ENCODE data around the gene ARHGEF16. TPM values are rescaled to one million over a fixed set of nuclear protein-coding genes. Genes with fewer than 3 reads are reported as not detected.

Gene ARHGEF16
- total RNA-seq, 2 experiments from 2014 or later = 0.11 to 0.22 TPM

DNA sequence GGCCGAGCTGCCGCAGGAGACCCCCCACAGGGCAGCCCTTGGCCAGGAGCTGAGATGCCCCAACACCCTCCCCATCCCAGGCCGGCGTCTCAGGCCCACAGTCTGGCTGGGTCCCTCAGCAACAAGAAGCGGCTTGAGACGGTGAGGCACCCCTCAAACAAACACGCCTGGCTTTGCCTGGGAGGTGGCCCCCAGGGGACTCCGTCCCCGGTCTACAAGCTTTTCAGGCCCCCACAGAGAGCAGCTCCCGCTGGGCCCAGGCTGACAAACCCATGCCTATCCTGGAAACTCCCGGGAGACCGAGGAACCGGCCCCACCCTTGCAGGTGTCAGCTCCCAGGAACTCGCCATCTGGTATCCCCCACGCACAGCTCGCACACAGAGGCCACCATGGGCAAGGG is 67.0 kb downstream of the ARHGEF16 start:
- intact Hi-C loops (cut with DNase I, micrococcal nuclease) = no loop called here
- H3K9me3 ChIP-seq (ENCODE audit: control insufficient read depth in 1 of 2, insufficient read depth in 1 of 2, low read length in 2 of 2) = peaks cover 0 to 7% of the 10 kb centered on the region in 2 experiments
- Mint-ChIP-seq H3K27me3 (no peaks in the 10 kb centered on the region), H3K36me3 (ENCODE audit: low read depth) (peaks cover 5% of the 10 kb centered on the region), H3K4me3 (no peak overlapping the region), H3K4me1 (ENCODE audit: low read depth) (peaks cover 5% of the 10 kb centered on the region), H3K9me3 (no peaks in the 10 kb centered on the region), H3K27ac (no peak overlapping the region)
- ChIA-PET CTCF (no interaction called here), POLR2A (no interaction called here)
- H3K4me3 ChIP-seq (ENCODE audit: low read length) = no peak overlapping the region
- H3K4me1 ChIP-seq (ENCODE audit: insufficient read depth, low read length) = no peaks in the 10 kb centered on the region
- no peaks in the 10 kb centered on the region for H3K27me3 ChIP-seq (ENCODE audit: control insufficient read depth in 1 of 2, insufficient read depth in 2 of 2, low read length in 2 of 2)
- TF ChIP-seq, protein P1, sequence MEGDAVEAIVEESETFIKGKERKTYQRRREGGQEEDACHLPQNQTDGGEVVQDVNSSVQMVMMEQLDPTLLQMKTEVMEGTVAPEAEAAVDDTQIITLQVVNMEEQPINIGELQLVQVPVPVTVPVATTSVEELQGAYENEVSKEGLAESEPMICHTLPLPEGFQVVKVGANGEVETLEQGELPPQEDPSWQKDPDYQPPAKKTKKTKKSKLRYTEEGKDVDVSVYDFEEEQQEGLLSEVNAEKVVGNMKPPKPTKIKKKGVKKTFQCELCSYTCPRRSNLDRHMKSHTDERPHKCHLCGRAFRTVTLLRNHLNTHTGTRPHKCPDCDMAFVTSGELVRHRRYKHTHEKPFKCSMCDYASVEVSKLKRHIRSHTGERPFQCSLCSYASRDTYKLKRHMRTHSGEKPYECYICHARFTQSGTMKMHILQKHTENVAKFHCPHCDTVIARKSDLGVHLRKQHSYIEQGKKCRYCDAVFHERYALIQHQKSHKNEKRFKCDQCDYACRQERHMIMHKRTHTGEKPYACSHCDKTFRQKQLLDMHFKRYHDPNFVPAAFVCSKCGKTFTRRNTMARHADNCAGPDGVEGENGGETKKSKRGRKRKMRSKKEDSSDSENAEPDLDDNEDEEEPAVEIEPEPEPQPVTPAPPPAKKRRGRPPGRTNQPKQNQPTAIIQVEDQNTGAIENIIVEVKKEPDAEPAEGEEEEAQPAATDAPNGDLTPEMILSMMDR (IDR thresholded peaks at IDR 0.05) = no peak
- no peak for DNase-seq
- peaks cover 2% of the 10 kb centered on the region for H3K36me3 ChIP-seq (ENCODE audit: insufficient read depth, low read length)
- ATAC-seq (ENCODE audit: poor library complexity) = no peak
- no peak overlapping the region for H3K27ac ChIP-seq (ENCODE audit: low read depth in 1 of 2, low read length in 2 of 2)

DNA sequence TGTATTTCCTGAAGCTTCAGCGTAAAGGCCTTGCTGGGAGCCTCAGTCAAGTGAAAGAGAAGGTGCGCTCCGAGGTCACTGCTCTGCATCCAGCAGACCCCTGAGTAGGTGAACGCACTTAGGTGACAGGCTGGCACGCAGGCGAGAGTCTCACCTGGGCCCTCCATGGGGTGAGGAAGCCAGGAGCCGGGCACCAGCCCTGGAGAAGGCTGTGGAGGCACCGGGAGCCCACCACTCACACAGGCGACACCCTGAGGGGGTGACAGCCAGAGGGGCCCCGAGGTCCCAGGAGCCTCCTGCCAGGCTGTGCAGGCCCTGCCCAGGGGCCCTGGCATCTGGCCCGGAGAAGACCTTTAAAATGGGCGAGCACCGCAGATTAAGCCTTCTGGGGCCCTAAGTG is 67.6 kb downstream of the ARHGEF16 start:
- H3K27ac Mint-ChIP-seq = no peak overlapping the region
- Histone ChIP-seq H3K4me1 (ENCODE audit: insufficient read depth, low read length) (no peaks in the 10 kb centered on the region), H3K9me3 (ENCODE audit: control insufficient read depth in 1 of 2, insufficient read depth in 1 of 2, low read length in 2 of 2) (peaks cover 0 to 7% of the 10 kb centered on the region in 2 experiments), H3K27me3 (ENCODE audit: control insufficient read depth in 1 of 2, insufficient read depth in 2 of 2, low read length in 2 of 2) (no peaks in the 10 kb centered on the region), H3K36me3 (ENCODE audit: insufficient read depth, low read length) (peaks cover 2% of the 10 kb centered on the region), H3K4me3 (ENCODE audit: low read length) (no peak overlapping the region), H3K27ac (ENCODE audit: low read depth in 1 of 2, low read length in 2 of 2) (no peak overlapping the region)
- H3K4me1 Mint-ChIP-seq (ENCODE audit: low read depth) = peaks cover 5% of the 10 kb centered on the region
- H3K27me3 Mint-ChIP-seq = no peaks in the 10 kb centered on the region
- DNase-seq (no peak), ATAC-seq (ENCODE audit: poor library complexity) (no peak)
- no peak overlapping the region for H3K4me3 Mint-ChIP-seq
- H3K36me3 Mint-ChIP-seq (ENCODE audit: low read depth) = peaks cover 5% of the 10 kb centered on the region
- ChIA-PET POLR2A (no interaction called here), CTCF (no interaction called here)
- H3K9me3 Mint-ChIP-seq = no peaks in the 10 kb centered on the region
- TF ChIP-seq, protein P1 (IDR thresholded peaks at IDR 0.05) = no peak
- intact Hi-C loops (cut with DNase I, micrococcal nuclease) = no loop called here

DNA sequence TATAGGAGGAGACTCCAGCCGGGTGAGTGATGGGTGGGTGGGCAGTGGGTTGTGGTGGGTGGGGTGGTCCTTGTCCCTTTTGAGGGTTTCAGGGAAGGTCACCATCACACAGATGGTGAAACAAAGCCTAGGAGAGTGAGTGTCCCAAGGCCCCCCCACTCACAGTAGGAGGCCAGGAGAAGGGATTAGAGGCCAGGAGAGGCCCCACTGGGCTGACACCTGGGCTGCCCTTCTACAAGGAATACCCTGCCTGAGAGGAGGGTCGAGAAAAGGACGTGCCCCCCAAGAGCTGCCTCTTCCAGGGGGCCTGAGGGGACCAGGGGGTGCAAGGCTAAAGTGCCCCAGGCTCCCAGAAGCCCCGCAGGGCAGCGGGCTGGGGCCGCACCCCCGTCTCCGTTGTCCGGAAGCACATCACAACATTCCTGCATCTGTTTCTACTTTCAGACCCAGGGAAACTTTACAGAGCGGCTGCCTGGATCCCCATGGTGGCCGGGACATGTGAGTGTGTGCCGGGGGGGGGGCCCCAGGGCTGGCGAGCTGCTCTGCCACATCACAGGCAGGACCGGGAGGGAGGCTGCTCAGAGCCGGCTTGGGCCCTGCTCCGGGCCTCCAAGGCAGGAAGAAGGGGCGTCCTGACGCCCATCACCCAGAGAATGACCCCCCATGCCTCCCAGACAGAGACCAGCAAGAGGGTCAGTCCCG is 68.2 kb downstream of the ARHGEF16 start:
- H3K4me3 Mint-ChIP-seq = no peak overlapping the region
- Histone ChIP-seq H3K27me3 (ENCODE audit: control insufficient read depth in 1 of 2, insufficient read depth in 2 of 2, low read length in 2 of 2) (no peaks in the 10 kb centered on the region), H3K9me3 (ENCODE audit: control insufficient read depth in 1 of 2, insufficient read depth in 1 of 2, low read length in 2 of 2) (peaks cover 0 to 7% of the 10 kb centered on the region in 2 experiments), H3K36me3 (ENCODE audit: insufficient read depth, low read length) (peaks cover 2% of the 10 kb centered on the region), H3K4me3 (ENCODE audit: low read length) (no peak overlapping the region), H3K27ac (ENCODE audit: low read depth in 1 of 2, low read length in 2 of 2) (no peak overlapping the region), H3K4me1 (ENCODE audit: insufficient read depth, low read length) (no peaks in the 10 kb centered on the region)
- POLR2A ChIA-PET = no interaction called here
- TF ChIP-seq, protein P1 (IDR thresholded peaks at IDR 0.05) = no peak
- ATAC-seq (ENCODE audit: poor library complexity) (no peak), DNase-seq (no peak)
- no peaks in the 10 kb centered on the region for H3K27me3 Mint-ChIP-seq
- CTCF ChIA-PET = no interaction called here
- no peak overlapping the region for H3K27ac Mint-ChIP-seq
- H3K9me3 Mint-ChIP-seq = no peaks in the 10 kb centered on the region
- peaks cover 5% of the 10 kb centered on the region for H3K4me1 Mint-ChIP-seq (ENCODE audit: low read depth)
- intact Hi-C loops (cut with DNase I, micrococcal nuclease) = no loop called here
- peaks cover 5% of the 10 kb centered on the region for H3K36me3 Mint-ChIP-seq (ENCODE audit: low read depth)

Data from CD4-positive, alpha-beta T cell (primary cell).